ENCODE measurements around the gene RFX4.

RFX4 gene

DNA sequence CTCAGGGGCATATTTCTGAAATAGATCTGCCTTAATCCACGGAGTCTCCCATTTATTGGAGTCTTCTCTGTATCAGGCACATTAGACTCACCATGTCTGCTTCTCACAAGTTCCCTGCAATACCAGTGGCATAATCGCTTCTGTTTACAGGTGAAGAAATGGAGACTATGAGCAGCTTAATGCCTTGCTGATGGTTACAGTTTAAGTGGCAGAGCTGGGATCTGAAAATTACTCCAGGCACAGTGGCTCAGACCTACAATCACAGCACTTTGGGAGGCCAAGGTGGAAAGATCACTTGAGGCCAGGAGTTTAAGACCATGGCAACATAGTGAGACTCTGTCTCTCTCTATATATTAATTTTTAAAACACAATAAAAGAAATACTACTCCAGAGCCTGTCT is 184.4 kb downstream of the RFX4 start:
- DNase-seq (ENCODE audit: low spot score) = peak; percentile 5

DNA sequence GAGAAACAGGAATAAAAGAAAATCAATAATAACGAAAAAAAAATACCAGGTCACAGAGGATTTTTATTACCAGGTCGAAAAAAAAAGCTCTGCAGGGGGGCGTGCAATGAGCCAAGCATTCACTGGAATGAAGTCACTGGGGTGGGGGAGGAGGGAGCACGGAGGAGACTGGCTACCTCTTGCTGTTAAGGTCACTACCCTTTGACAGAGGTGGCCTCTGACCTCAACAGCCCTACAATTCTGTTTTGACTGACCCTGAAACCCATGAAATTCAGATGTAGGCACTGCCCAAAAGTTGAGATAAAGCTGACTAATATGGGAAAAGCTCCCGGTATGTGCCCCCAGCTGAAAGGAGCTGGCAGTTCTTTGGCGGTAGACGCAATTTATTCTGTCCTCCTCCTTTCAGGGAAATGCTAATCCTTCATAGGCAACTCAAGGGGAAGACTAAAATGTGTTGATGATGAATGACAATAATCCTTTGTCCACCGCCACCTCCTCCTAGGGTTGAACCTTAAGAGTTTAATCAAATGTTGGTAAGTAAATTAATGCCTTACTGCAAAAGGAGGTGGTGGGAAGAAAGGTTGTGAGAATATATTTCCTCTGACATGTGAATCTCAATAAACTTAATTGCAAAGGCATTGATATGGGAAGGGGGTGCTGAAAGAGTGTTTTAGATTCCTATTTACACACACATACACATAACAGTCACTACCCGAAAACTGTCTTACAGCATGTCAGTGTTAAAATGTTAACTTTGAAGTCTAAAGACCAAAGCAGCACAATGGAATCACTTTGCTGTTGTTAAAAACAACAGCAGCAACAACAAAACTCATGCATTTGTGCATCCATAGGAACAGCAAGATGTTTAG is 185.4 kb downstream of the RFX4 start:
- peak; percentile 82 for DNase-seq (ENCODE audit: low spot score)

DNA sequence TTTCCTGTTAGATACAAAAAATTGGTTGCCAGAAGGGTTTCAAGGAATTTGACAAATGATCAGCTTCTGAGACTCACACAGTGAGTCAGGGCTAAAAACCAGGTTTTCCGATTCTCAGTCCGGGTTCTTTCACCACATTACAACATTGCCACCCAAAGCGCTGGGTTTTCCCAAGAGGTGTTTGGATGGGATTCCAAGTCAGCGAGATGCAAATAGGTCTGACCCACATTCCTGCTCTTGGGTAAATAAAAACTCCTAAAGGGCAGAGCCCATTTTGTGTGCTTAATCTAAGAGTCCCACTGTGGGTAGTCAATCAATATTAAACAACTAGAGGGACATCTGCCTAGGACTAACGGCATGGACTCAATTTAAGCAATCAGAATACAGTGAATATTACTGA is 186.3 kb downstream of the RFX4 start:
- DNase-seq (ENCODE audit: low spot score) = peak; percentile 93

DNA sequence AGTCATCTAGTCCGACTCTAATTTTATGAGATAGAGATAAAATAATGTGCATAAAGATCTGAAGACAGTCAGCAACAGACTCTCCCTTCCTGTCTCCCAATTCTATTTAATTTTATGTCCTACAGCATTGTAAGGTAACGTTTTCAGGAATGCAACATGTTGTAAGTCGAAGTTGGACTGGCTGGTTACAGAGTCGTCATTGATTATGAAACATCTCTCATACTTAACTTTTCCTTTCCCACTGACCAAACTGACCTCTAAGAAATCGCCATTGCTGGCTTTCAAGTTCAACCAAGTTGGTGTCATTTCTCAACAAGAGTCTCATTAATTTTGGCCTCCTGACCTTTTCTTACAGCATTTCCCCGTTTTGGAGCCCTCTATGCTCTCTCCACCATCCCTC is 186.7 kb downstream of the RFX4 start:
- DNase-seq (ENCODE audit: low spot score) = peak; percentile 30

DNA sequence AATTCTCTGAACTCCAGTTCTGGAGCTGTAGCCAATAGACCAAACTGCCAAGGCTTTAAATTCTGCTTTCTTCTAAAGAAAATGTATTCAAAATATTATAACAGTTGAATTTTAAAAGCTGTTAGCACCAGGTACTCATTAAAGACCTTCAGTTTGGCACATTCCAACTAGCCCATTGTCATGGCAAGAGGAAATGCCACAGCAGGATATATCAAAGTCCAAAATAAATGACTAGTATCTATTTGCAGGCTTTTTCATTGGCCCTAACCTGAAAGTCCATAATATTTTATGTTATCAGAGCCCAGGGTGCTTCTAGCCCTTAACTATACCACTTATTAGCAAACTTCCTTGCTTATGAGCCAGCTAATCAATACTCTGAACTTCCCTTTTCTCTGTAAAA is 188.6 kb downstream of the RFX4 start:
- peak; percentile 23 for DNase-seq (ENCODE audit: low spot score)

DNA sequence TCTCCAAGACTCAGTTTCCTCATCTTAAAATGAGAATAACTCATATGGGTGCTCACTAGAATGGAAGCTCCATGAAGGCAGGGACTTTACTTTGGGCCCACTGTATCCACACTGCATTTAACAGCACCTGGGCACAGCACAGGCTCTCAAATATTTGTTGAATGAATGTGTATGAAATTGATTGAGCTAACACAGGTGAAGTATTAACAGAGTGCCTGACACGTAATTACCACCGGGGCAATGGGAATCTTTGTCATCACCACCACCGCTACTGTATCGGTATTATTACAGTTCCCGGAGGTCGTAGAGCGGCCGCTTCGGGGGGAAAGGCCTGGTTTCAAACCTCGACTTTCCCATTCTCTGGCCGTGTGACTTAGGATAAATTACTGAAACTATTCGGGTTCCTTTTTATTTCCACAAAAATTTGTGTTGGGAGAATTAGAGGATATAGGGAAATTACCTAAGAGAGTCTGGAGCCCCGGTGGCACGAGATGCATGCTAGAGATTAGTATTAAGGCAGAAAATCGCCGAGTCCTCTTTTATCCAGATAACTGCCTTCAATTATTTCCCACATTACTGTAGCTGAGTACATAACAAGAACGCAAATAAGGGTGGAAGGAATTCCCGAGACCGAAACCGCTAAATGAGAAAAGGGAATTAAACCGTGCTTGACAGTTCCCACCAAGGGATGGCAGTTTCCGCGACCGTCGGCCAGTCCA is 190.6 kb downstream of the RFX4 start:
- peak; percentile 80 for DNase-seq (ENCODE audit: low spot score)

DNA sequence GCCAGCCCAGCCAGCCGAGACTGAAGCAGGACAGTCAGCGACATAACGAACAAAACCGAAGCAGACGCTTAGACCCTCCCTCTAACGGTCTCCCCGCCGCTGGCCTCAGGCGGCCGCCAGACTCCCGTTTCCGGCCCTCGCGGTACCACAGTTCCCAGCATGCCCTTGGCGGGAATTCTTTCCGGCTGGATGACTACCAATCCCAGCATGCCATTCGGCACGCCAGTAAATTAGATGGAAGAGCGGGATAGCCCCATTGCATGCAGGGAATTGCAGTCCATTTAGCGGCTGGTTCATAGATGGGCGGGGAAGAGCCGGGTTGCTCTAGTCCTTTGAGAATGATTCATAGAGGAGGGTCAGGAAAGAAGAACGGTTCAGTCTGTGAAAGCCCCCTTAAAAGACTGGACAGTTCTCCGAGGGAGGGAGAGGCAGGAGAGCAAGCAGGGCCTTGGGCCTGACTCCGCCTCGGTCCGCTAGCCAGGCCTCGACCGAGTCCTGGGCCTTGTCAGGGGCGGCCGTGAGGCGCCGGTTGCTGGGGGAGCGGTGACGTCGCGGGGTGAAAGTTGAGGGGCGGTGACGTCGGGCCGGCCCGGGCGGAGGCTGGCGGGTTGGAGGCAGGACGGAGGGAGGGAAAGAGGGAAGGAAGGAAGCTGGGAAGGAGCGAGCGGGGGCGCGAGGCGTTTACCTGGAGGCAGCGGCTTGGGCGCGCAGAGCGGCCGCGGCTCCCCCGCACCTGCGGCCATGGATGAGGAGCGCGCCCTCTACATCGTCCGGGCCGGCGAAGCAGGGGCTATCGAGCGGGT is 191.4 kb downstream of the RFX4 start, which contains the start of gene RIC8B:
RIC8B (plus strand) TSS at position 678 of the 803 bp plus-strand sequence; CDS start at position 742, 64 bp downstream.
- peak; percentile 99 for DNase-seq (ENCODE audit: low spot score)

DNA sequence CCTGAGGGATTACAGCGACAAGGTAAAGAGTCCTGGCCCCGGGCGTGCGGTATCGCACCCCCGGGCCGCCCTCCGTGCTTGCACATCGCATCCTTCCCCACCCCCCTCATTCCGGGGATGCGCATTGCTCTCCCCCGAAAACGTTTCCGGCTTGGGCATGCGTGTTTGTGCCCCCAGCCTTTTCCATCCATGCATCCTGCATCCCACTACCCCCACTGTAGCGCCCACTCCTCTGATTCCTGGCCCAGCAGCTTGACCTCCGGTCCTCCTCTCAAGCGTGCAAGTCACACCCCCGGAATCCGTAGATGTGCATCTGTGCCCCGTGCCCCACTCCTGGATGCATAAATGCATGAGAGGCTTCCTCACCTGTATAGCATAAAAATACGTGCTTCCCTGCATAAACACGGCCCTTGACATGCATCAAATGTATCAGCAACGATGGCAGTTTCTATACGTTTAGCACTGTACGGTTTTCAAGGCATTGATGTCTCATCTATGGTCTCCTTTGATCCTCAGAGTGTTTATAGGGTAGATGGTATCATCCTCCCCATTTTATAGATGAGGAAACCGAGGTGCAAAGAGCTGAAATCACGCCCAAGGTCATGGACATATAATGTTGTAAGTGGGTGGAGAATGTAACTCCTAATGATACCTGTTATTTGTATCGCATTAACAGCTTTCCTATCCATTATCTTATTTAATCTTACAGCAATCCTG is 192.2 kb downstream of the RFX4 start:
- no peak for DNase-seq (ENCODE audit: low spot score)

DNA sequence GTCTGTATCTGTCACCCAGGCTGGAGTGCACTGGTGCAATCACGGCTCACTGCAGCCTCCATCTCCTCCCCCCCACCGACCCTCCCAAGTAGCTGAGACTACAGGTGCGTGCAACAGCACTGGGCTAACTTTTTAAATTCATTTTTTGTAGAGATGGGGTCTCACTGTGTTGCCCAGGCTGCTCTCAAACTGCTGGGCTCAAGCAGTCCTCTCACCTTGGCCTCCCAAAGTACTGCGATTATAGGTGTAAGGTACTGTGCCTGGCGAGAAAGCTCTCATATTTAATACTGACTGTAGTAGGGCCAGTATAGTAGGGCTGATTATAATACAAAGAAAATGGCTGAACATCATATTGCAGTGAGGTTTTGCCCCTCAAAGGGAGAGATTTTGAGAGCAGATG is 194.1 kb downstream of the RFX4 start:
- DNase-seq (ENCODE audit: low spot score) = no peak

DNA sequence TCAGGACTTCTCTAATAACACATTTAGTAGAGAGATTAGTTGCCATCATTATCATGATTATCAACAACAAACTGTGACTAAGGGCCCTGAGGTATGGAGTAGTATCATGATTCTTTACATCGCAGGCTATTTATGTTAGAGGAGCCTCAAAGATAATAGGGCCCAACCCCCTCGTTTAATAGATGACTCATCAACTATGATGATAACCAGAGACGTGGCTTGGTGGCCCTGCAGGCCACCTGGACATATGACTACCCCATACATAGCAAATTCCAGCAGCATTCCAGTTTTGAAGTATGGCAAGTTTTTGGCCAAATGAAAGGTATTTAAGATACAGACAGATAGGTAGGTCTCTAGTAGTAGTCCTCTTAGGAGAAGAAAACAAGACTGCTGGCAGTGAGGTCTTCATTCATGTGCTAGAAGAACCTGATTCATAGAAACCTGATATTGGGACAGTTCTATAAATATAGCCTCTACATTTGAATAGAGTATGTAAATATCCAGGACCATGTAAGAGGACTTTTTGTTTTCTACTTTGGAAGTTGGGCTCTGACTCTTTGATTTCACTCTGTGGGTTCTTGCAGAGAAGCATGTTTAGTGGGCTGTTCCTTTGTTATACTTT is 197.3 kb downstream of the RFX4 start:
- DNase-seq (ENCODE audit: low spot score) = peak; percentile 29

DNA sequence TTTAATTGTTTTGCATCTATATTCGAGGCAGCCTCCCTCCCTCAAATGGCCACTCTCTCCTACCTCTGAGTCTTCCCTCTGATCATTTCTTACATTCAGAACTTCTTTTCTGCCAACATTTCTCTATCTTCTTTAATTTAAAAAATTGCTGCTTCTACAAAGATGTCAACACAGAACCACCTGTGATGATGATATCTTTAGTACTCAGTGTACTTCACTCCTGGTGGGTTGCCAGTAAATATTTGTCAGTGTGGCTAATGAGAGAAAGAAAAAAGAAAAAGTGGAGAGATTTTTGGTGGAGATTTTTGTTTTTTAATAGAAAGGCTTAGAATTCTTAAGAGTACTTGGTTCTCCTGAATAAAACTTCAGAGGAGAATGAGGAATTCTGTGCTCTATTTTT is 199.8 kb downstream of the RFX4 start:
- DNase-seq (ENCODE audit: low spot score) = no peak

DNA sequence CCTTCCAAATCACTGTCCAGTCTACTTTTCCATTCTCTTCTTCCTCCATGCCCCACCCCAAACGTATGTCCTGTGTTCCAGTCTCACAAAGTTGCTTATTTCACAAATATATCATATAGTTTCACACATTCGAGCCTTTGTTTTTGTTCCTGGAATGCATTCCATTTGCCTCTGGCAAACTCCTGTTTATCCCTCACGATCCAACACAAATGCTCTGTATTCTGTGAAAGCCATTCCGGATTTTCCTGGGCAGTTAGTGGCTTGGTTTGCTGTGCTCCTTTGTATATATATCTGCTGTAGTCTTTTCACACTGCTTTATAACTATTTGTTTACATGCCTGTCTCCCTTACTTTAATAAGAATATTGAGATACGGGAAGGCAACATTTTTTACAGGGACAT is 200.7 kb downstream of the RFX4 start:
- no peak for DNase-seq (ENCODE audit: low spot score)

DNA sequence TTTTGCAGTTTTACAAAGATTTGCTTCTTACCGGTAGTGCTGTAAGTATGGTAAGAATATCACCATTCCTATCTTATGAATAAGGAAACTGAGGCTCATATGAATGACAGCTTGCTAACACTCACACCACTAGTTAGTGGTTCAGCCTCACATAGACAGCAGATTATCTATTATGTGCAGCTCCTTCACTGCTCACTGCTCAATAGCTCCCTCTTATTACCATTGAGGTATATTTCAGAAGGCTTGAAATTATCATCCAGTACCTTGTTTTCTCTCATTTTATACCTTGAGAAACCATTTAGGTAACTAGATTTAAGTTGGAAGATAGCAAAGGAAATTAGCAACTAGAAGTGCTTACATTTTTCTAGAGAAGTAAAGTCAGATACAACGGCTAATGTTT is 207.2 kb downstream of the RFX4 start:
- DNase-seq (ENCODE audit: low spot score) = peak; percentile 9

DNA sequence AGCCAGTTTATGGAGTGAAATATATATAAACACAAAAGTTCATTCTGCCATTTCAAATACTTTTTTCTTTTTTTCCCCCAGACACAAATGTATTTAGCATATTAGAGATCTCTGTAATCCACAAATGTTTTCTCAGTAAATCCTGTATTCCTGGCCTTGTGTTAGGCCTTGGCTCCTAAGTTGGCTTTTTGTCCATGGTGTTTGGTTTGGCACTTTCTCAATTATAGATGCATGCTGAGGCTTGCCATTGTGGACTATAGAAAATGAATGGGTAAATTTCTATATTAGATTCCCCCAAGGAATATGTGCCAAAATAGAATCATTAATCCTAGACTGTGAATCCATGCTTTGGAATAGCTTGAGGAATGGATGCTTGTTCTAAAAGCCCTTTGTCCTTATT is 208.7 kb downstream of the RFX4 start:
- DNase-seq (ENCODE audit: low spot score) = no peak

DNA sequence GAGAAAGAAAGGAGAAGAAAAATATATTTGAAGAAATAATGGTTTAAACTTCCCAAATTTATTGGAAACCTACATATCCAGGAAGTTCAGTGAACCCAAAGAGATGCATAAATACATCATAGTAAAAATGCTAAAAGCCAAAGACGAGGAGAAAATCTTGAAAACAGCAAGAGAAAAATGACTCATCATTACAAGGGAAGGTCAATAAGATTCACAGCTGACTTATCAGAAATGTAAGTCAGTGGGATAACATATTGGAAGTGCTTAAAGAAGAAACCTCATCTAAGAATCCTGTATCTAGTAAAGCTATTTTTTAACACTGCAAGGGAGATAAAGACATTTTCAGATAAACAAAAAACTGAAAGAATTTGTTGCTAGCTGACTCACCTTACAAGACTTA is 211.6 kb downstream of the RFX4 start:
- DNase-seq (ENCODE audit: low spot score) = no peak

DNA sequence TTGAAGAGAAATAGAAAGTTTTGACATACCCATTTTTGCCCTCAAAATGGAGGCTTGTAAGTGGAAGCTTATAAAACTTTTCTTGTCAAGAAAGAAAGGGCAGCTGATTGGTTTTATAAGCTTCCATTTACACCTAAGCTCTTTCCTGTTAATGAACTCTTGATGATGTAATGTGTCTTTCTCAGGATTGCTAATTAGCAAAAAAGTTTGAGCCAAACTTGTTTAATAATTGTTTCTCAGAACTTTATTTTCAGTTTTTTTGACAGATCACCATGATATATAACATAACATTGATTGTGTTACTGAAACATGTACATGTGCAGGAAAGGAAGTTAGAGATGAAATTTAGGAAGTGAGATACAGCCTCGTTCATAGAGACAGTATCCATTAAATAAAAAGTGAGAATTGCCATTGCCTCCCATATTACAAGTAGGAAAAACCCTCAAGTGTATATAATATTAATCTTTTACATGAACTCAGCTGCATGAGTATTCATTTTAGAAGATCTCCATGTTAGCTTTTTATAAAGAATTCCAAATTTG is 218.4 kb downstream of the RFX4 start:
- no peak for DNase-seq (ENCODE audit: low spot score)

DNA sequence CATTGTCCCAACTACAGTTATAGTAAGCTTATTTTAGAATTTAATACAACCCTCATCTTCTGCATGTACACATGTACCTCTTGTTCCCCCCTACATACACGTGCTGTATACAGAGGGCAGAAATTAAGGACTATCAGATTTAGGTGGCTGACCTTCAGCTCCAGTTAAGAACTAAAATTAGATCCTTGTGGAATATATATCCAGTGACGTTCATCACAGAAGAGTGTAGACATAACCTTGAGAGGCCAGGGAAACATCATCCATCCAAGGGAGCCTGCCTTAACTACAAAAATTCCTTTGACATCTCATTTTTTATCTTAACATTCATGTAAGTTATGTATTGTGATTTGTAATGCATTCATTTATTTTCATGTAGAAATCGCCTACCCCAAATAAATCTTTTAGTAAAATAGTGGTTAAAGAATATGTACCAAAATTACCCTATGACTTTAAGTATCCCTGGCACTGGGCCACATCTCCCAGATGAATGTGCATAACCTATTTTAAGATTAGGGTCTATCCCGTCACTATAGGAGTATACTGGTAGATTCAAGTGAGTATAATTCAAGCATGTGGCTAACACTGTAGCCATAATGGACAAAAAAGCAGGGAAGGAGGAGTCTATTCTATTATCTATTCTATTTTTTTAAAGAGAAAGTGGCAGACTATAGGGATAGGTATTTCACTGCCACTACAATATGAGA is 219.2 kb downstream of the RFX4 start:
- DNase-seq (ENCODE audit: low spot score) = no peak

DNA sequence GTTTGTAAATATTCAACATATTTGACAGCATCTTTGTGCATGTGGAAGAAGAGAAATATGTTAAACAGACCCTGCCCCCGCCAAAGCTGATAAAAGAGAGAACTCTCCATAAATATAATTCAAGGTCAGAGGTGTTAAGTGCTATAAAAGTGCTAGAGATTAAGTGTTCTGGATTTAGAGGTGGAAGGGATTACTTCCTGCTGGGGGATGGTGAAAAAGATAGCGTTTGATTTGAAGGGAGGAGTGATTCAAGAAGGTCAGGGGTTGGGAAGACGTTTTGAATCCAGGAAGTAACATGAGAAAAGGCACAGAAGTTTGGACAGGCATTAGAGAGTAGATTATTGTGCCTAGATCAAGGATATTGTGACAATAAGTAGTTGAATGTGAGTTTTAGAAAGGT is 221.9 kb downstream of the RFX4 start:
- DNase-seq (ENCODE audit: low spot score) = no peak

All from kidney tubule cell (primary cell).